HepG2 (cell line): Measurements from ENCODE around the gene CNR1. TPM values are rescaled to one million over a fixed set of nuclear protein-coding genes. Genes with fewer than 3 reads are reported as not detected.

ENCODE experiments used
- ATAC-seq: fragments of 200-7000 bp; cut with Tn5 transposase; 3 replicates; pipeline ENCODE4 v1.9.1; 2020; ENCODE audit warnings: mild to moderate bottlenecking, moderate library complexity
- BruUV-seq: library from RNA; stranded (reverse); fragments of 400-500 nt; replicated peaks from 2 replicates; lab custom pipeline; 2021; lab: Mats Ljungman, UMichigan
- CTCF ChIA-PET: fragments of 300-600 bp; formaldehyde crosslinking; extraction: SDS; loops from one replicate; lab custom pipeline; 2021; ENCODE audit warnings: low total read pairs, inconsistent platforms, low intra/inter-chr PET ratio; lab: Yijun Ruan, JAX
- POLR2A ChIA-PET: fragments of 350-600 bp; sonication (Branson Sonifier 250); formaldehyde crosslinking; loops from one replicate; lab custom pipeline; 2020; ENCODE audit warnings: antibody characterized with exemption, inconsistent platforms; lab: Yijun Ruan, JAX
- DNase-seq: peaks from one replicate; pipeline ENCODE4 v3.0.0-alpha.2; 2015; ENCODE audit warnings: low spot score
- FAIRE-seq: peaks from 3 replicates; lab custom pipeline; 2011; peaks lifted over from hg19 to GRCh38; lab: Jason Lieb, UNC
- H2AFZ ChIP-seq: one replicate; pipeline ENCODE4 v1.6.1; 2011; ENCODE audit warnings: low read length, inconsistent platforms
- H3K27ac ChIP-seq: fragments of 300-600 bp; 3 replicates; pipeline ENCODE4 v1.8.0; 2011; ENCODE audit warnings: mixed run types, mild to moderate bottlenecking, mixed read lengths, low read length, inconsistent platforms; ENCODE audit not compliant: insufficient read depth; ENCODE audit errors: extremely low read length
- H3K27me3 ChIP-seq, 2 experiments: fragments of 200-600 bp in 1 of 2; 2 replicates in 1 of 2; 3 replicates in 1 of 2; pipeline versions ENCODE4 v1.6.0 to v1.8.0; 2011; ENCODE audit warnings: low read length in 2 of 2, mild to moderate bottlenecking in 2 of 2, moderate library complexity in 2 of 2, inconsistent platforms in 1 of 2; ENCODE audit not compliant: insufficient read depth in 2 of 2, control insufficient read depth in 1 of 2
- H3K36me3 ChIP-seq, 2 experiments: fragments of 200-600 bp in 1 of 2; replicated peaks in 1 of 2; 2 replicates in 1 of 2; 3 replicates in 1 of 2; pipeline versions ENCODE4 v1.5.1 to v1.8.0; 2011; ENCODE audit warnings: low read length in 2 of 2, inconsistent platforms in 1 of 2; ENCODE audit not compliant: insufficient read depth in 2 of 2, control insufficient read depth in 1 of 2
- H3K4me1 ChIP-seq: 2 replicates; pipeline ENCODE4 v1.5.1; 2012; ENCODE audit warnings: low read length, inconsistent platforms; ENCODE audit not compliant: insufficient read depth
- H3K4me2 ChIP-seq: 2 replicates; pipeline ENCODE4 v1.6.0; 2011; ENCODE audit warnings: low read depth, low read length, inconsistent platforms
- H3K4me3 ChIP-seq, 3 experiments: fragments of 200-600 bp in 1 of 3; sonication (generic), shearing (Covaris generic) in 1 of 3; replicated peaks in 1 of 3; 2 replicates each; pipeline ENCODE4 v1.5.1; 2011 to 2016; ENCODE audit warnings: low read length in 3 of 3, inconsistent platforms in 2 of 3, low read depth in 2 of 3, mild to moderate bottlenecking in 2 of 3, control low read depth in 1 of 3, mixed read lengths in 1 of 3; ENCODE audit not compliant: insufficient read depth in 1 of 3
- H3K79me2 ChIP-seq: one replicate; pipeline ENCODE4 v1.6.1; 2011; ENCODE audit warnings: low read length, inconsistent platforms; ENCODE audit not compliant: insufficient read depth
- H3K9ac ChIP-seq: 2 replicates; pipeline ENCODE4 v1.6.0; 2011; ENCODE audit warnings: mild to moderate bottlenecking, low read depth, low read length, inconsistent platforms; ENCODE audit not compliant: insufficient read depth
- H3K9me3 ChIP-seq: 2 replicates; pipeline ENCODE4 v1.5.1; 2012; ENCODE audit warnings: mild to moderate bottlenecking, low read length
- H4K20me1 ChIP-seq: 2 replicates; pipeline ENCODE4 v1.6.0; 2011; ENCODE audit warnings: inconsistent platforms, mild to moderate bottlenecking, low read length, moderate library complexity; ENCODE audit not compliant: insufficient read depth
- CHCHD3 ChIP-seq: sonication (generic); formaldehyde crosslinking; IDR thresholded peaks from 2 replicates; pipeline ENCODE4 v1.8.0; 2022; ENCODE audit warnings: mild to moderate bottlenecking, missing genetic modification reagents, moderate library complexity
- GABPB1 ChIP-seq: IDR thresholded peaks from 2 replicates; pipeline ENCODE4 v1.6.1; 2016; ENCODE audit warnings: mild to moderate bottlenecking, missing genetic modification reagents, moderate library complexity, missing compliant biosample characterization
- RARA ChIP-seq: IDR thresholded peaks from 2 replicates; pipeline ENCODE4 v1.6.1; 2016; ENCODE audit warnings: missing genetic modification reagents, missing compliant biosample characterization
- SOX13 ChIP-seq, 3 experiments: fragments of 450-650 bp in 1 of 3; sonication (generic) in 1 of 3; formaldehyde crosslinking in 1 of 3; IDR thresholded peaks in 2 of 3; conservative IDR thresholded peaks in 1 of 3; 2 replicates each; pipeline versions ENCODE4 v1.5.0 to v1.6.1; 2016 to 2020; ENCODE audit warnings: antibody characterized with exemption in 1 of 3, mild to moderate bottlenecking in 1 of 3, missing compliant biosample characterization in 1 of 3, missing genetic modification reagents in 1 of 3, moderate library complexity in 1 of 3
- TBX2 ChIP-seq: sonication (generic); formaldehyde crosslinking; IDR thresholded peaks from 2 replicates; pipeline ENCODE4 v1.5.0; 2020; ENCODE audit warnings: missing genetic modification reagents, mild to moderate bottlenecking, borderline replicate concordance
- TRIM24 ChIP-seq: sonication (generic); formaldehyde crosslinking; IDR thresholded peaks from 2 replicates; pipeline ENCODE4 v1.8.0; 2022; ENCODE audit warnings: mild to moderate bottlenecking, missing genetic modification reagents
- ZNF138 ChIP-seq: sonication (generic); formaldehyde crosslinking; IDR thresholded peaks from 2 replicates; pipeline ENCODE4 v1.5.0; 2020; ENCODE audit warnings: mild to moderate bottlenecking, low read depth, missing genetic modification reagents
- ZNF674 ChIP-seq: sonication (generic); formaldehyde crosslinking; IDR thresholded peaks from 2 replicates; pipeline ENCODE4 v1.5.0; 2020; ENCODE audit warnings: low read depth, mild to moderate bottlenecking, missing genetic modification reagents
- ZNF766 ChIP-seq: sonication (generic); formaldehyde crosslinking; IDR thresholded peaks from 2 replicates; pipeline ENCODE4 v1.5.0; 2020; ENCODE audit warnings: missing genetic modification reagents, borderline replicate concordance
- ZNF777 ChIP-seq: sonication (generic); formaldehyde crosslinking; IDR thresholded peaks from 2 replicates; pipeline ENCODE4 v1.4.0; 2020; ENCODE audit warnings: missing genetic modification reagents
- WGBS: methylation state at CpG from one replicate; pipeline ENCODE4 v1.1.6; 2017; ENCODE audit warnings: low lambda C conversion rate; 5-methylcytosine and 5-hydroxymethylcytosine counted together
- in situ Hi-C: cut with HindIII; loops from 2 replicates; pipeline ENCODE4 v1.10.0; 2017; ENCODE audit warnings: low pct_unique_long_range_greater_than_20kb; ENCODE audit not compliant: extremely low pct_ligation_motif_present
- intact Hi-C: fragments of 100-400 bp; cut with micrococcal nuclease; formaldehyde crosslinking; loops from one replicate; pipeline ENCODE4 v1.10.0; 2022; ENCODE audit not compliant: unreplicated experiment
- polyA plus RNA-seq, 8 experiments: library from polyadenylated mRNA; depleted of rRNA in 3 of 8; stranded (reverse) in 7 of 8; unstranded in 1 of 8; fragments of >200 nt; fragmentation: Illumina TruSeq in 4 of 8; extraction: Trizol in 4 of 8; gene quantifications; 2 replicates each; pipeline versions ENCODE4 v1.2.1 to v1.2.3, GENCODE V29; 2011 to 2016; ENCODE audit warnings: low read depth in 4 of 8, missing spikeins in 1 of 8, mixed read lengths in 1 of 8; ENCODE audit not compliant: insufficient read depth in 1 of 8
- total RNA-seq, 5 experiments: library from RNA; depleted of rRNA; stranded (reverse); fragments of >200 nt; fragmentation: Illumina TruSeq; extraction: Trizol; gene quantifications; 2 replicates each; pipeline ENCODE4 v1.2.3, GENCODE V29; 2016; ENCODE audit warnings: low read depth in 1 of 5
- TF ChIP-seq, protein P1 (sequence below): sonication (generic); formaldehyde crosslinking; conservative IDR thresholded peaks from 2 replicates; pipeline ENCODE4 v1.4.0; 2020; ENCODE audit warnings: missing genetic modification reagents
- TF ChIP-seq, protein P2 (sequence below): sonication (generic); formaldehyde crosslinking; IDR thresholded peaks from 2 replicates; pipeline ENCODE4 v1.5.1; 2020; ENCODE audit warnings: mild to moderate bottlenecking, missing genetic modification reagents, moderate library complexity
- TF ChIP-seq, protein P3 (sequence below): sonication (generic); formaldehyde crosslinking; IDR thresholded peaks from 2 replicates; pipeline ENCODE4 v1.9.0; 2022; ENCODE audit warnings: missing genetic modification reagents, mild to moderate bottlenecking, borderline replicate concordance

Gene CNR1
- total and polyA plus RNA-seq, 2 of the 13 experiments (the other 11 are each of a cell fraction or from before 2014, with no cell fraction given): not detected

DNA sequence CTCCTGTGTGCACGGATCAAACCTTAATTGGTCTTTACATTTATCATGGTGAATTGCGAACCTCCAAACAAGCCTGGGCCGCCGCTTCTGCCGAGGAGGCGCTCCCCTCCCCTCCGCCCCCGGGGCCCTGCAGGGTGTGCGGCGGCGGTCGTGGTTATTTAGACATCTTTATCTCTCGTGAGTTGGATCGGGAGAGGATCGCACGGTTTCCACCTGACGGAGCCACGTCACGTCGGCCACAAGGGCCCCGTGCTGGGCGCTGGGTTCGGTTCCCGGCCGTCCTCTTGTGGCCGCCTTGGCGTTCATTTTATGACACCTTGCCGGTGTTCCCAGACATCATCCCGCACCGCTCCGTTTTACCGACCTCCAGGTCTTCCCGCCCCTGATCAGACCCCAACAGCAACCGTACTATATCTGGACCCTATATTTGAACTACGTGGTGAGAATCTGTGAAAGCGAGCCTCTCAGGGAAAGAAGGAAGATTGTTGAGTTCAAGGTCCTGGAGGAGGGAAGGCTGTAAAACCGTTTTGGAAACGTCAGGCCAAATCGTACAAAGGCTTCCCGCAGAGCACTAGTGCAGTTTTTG is 1.3 kb upstream of the CNR1 start (continued):
- TF ChIP-seq ZNF674 (CRISPR knock-in tag): no peak
- TF ChIP-seq ZNF138 (CRISPR knock-in tag): no peak
- TF ChIP-seq SOX13 (IDR thresholded peaks at IDR 0.05): no peak
- TF ChIP-seq SOX13 (CRISPR knock-in tag; conservative IDR thresholded peaks at IDR 0.05 in 1 of 2, IDR thresholded peaks at IDR 0.05 in 1 of 2): no peak
- TF ChIP-seq CHCHD3: no peak
- TF ChIP-seq, protein P1, sequence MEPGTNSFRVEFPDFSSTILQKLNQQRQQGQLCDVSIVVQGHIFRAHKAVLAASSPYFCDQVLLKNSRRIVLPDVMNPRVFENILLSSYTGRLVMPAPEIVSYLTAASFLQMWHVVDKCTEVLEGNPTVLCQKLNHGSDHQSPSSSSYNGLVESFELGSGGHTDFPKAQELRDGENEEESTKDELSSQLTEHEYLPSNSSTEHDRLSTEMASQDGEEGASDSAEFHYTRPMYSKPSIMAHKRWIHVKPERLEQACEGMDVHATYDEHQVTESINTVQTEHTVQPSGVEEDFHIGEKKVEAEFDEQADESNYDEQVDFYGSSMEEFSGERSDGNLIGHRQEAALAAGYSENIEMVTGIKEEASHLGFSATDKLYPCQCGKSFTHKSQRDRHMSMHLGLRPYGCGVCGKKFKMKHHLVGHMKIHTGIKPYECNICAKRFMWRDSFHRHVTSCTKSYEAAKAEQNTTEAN (CRISPR knock-in tag): no peak
- no peak for TF ChIP-seq TRIM24 (CRISPR knock-in tag)
- TF ChIP-seq ZNF766: no peak

DNA sequence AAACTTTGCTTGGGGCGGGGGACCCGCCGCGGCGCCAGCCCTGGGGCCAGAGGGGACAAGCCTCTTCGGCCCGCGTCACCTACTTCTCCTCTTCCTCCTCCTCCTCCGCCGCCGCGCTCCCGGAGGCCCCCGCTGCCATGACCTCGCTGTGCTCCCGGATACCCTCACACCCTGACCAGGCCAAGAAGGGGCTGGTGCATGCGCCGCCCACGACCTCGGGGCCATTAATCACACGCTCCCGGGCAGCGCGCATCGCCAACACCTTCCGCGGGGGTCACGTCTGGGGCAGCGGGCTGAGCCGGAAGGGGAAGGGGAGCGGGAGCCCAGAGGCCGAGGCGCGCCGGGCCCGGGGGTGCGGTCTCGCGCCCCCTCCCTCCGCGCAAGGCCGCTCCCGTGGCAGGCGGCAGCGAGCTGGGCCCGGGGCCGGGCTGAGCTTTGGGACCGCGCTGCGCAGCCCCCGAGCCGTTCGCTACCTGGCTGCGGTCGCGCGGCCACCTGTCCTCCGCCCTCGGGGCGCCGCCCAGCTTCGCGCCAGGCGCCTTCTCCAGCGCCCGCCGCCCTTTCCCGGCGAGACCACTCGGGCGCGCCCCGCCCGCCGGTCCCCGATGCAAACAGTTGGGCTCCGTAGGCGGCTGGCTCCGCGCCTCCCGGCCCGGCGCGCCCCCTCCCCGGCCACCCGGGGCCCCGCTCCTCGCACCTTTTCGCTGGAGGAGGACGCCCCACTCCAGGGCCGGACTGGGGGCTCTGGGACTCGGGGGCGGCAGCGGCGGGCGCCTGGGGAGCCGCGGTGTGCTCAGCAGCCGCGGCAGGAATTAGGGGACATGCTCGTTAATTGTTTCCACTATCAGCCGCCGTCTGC is 575 bp upstream of the CNR1 start:
- Histone ChIP-seq H3K36me3 (no peaks in the 10 kb centered on the region), H3K4me3 (peak overlapping the region; percentile 37 to 64 (median 45); a peak in 5 of 6 replicates), H3K27me3 (peaks cover 8 to 54% of the 10 kb centered on the region in 2 experiments), H2AFZ (no peak overlapping the region), H3K79me2 (no peaks in the 10 kb centered on the region), H3K9ac (no peak overlapping the region), H4K20me1 (no peaks in the 10 kb centered on the region), H3K9me3 (no peaks in the 10 kb centered on the region), H3K4me1 (peaks cover 4% of the 10 kb centered on the region; the same call in 1 of the 2 replicates), H3K27ac (no peak overlapping the region), H3K4me2 (peak overlapping the region; percentile 65)
- ChIA-PET CTCF (no interaction called here), POLR2A (no interaction called here)
- no peak for DNase-seq
- intact Hi-C loops: no loop called here
- WGBS: 15% methylated on average over 15 of the region's 103 CpGs
- BruUV-seq: no TSS peak
- in situ Hi-C loops: no loop called here
- peak; percentile 59 for ATAC-seq
- FAIRE-seq: no peak
- TF ChIP-seq GABPB1 (0 out of 2 replicates have a peak, but pooled peaks have one; percentile 33), TBX2 (CRISPR knock-in tag) (0 out of 2 replicates have a peak, but pooled peaks have one; percentile 24), RARA (CRISPR knock-in tag) (peak; percentile 13; the same call in 1 of the 2 replicates), ZNF777 (CRISPR knock-in tag) (peak; percentile 80)
- TF ChIP-seq, protein P2, sequence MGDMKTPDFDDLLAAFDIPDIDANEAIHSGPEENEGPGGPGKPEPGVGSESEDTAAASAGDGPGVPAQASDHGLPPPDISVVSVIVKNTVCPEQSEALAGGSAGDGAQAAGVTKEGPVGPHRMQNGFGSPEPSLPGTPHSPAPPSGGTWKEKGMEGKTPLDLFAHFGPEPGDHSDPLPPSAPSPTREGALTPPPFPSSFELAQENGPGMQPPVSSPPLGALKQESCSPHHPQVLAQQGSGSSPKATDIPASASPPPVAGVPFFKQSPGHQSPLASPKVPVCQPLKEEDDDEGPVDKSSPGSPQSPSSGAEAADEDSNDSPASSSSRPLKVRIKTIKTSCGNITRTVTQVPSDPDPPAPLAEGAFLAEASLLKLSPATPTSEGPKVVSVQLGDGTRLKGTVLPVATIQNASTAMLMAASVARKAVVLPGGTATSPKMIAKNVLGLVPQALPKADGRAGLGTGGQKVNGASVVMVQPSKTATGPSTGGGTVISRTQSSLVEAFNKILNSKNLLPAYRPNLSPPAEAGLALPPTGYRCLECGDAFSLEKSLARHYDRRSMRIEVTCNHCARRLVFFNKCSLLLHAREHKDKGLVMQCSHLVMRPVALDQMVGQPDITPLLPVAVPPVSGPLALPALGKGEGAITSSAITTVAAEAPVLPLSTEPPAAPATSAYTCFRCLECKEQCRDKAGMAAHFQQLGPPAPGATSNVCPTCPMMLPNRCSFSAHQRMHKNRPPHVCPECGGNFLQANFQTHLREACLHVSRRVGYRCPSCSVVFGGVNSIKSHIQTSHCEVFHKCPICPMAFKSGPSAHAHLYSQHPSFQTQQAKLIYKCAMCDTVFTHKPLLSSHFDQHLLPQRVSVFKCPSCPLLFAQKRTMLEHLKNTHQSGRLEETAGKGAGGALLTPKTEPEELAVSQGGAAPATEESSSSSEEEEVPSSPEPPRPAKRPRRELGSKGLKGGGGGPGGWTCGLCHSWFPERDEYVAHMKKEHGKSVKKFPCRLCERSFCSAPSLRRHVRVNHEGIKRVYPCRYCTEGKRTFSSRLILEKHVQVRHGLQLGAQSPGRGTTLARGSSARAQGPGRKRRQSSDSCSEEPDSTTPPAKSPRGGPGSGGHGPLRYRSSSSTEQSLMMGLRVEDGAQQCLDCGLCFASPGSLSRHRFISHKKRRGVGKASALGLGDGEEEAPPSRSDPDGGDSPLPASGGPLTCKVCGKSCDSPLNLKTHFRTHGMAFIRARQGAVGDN (CRISPR knock-in tag): peak; percentile 32
- TF ChIP-seq, protein P3, sequence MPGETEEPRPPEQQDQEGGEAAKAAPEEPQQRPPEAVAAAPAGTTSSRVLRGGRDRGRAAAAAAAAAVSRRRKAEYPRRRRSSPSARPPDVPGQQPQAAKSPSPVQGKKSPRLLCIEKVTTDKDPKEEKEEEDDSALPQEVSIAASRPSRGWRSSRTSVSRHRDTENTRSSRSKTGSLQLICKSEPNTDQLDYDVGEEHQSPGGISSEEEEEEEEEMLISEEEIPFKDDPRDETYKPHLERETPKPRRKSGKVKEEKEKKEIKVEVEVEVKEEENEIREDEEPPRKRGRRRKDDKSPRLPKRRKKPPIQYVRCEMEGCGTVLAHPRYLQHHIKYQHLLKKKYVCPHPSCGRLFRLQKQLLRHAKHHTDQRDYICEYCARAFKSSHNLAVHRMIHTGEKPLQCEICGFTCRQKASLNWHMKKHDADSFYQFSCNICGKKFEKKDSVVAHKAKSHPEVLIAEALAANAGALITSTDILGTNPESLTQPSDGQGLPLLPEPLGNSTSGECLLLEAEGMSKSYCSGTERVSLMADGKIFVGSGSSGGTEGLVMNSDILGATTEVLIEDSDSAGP: 0 out of 2 replicates have a peak, but pooled peaks have one; percentile 16
